GM23248 (cell line): ENCODE results near the gene GSC2. TPM values are rescaled to one million over a fixed set of nuclear protein-coding genes. Genes with fewer than 3 reads are reported as not detected.

Source experiments
- DNase-seq: peaks from one replicate; pipeline ENCODE4 v3.0.0-alpha.2; 2015
- H2AFZ ChIP-seq: fragments of 200-600 bp; sonication (generic); 2 replicates; pipeline ENCODE4 v1.6.1; 2016; ENCODE audit warnings: antibody characterized with exemption
- H3F3A ChIP-seq: fragments of 200-600 bp; sonication (generic); 2 replicates; pipeline ENCODE4 v1.6.1; 2016; ENCODE audit warnings: mild to moderate bottlenecking, antibody characterized with exemption, mixed run types; ENCODE audit not compliant: insufficient read depth
- H3K27ac ChIP-seq: fragments of 200-600 bp; sonication (generic); 2 replicates; pipeline ENCODE4 v1.5.1; 2016; ENCODE audit warnings: mild to moderate bottlenecking
- H3K27me3 ChIP-seq: fragments of 200-600 bp; sonication (generic); replicated peaks from 2 replicates; pipeline ENCODE4 v1.6.1; 2016; ENCODE audit warnings: mild to moderate bottlenecking; ENCODE audit not compliant: insufficient read depth
- H3K36me3 ChIP-seq: fragments of 200-600 bp; sonication (generic); 2 replicates; pipeline ENCODE4 v1.6.1; 2016; ENCODE audit warnings: low read depth, mild to moderate bottlenecking
- H3K4me1 ChIP-seq: fragments of 200-600 bp; sonication (generic); 2 replicates; pipeline ENCODE4 v1.6.1; 2016; ENCODE audit warnings: mild to moderate bottlenecking; ENCODE audit not compliant: insufficient read depth
- H3K4me2 ChIP-seq: fragments of 200-600 bp; sonication (generic); one replicate; pipeline ENCODE4 v1.6.1; 2016; ENCODE audit warnings: mild to moderate bottlenecking; ENCODE audit not compliant: unreplicated experiment
- H3K4me3 ChIP-seq: fragments of 200-600 bp; sonication (generic); 2 replicates; pipeline ENCODE4 v1.5.1; 2016; ENCODE audit warnings: mild to moderate bottlenecking
- H3K79me2 ChIP-seq: fragments of 200-600 bp; sonication (generic); 2 replicates; pipeline ENCODE4 v1.6.1; 2016; ENCODE audit warnings: mild to moderate bottlenecking; ENCODE audit not compliant: insufficient read depth
- H3K9ac ChIP-seq: fragments of 200-600 bp; sonication (generic); 2 replicates; pipeline ENCODE4 v1.6.1; 2016; ENCODE audit warnings: mild to moderate bottlenecking
- H3K9me2 ChIP-seq: fragments of 200-600 bp; sonication (generic); 2 replicates; pipeline ENCODE4 v1.6.1; 2016; ENCODE audit warnings: mixed run types, mild to moderate bottlenecking, moderate library complexity; ENCODE audit not compliant: insufficient read depth
- H3K9me3 ChIP-seq: fragments of 200-600 bp; sonication (generic); one replicate; pipeline ENCODE4 v1.6.1; 2017; ENCODE audit warnings: low read depth
- H4K20me1 ChIP-seq: fragments of 200-600 bp; sonication (generic); 2 replicates; pipeline ENCODE4 v1.6.0; 2016; ENCODE audit not compliant: insufficient read depth
- EZH2 ChIP-seq: fragments of 200-600 bp; sonication (generic); IDR thresholded peaks from 2 replicates; pipeline ENCODE4 v1.6.1; 2018; ENCODE audit warnings: antibody characterized with exemption, mild to moderate bottlenecking; ENCODE audit not compliant: insufficient read depth, poor library complexity, severe bottlenecking
- EZH2phosphoT487 ChIP-seq: fragments of 200-600 bp; sonication (generic); IDR thresholded peaks from 2 replicates; pipeline ENCODE4 v1.6.1; 2018; ENCODE audit warnings: antibody characterized with exemption, moderate library complexity, mild to moderate bottlenecking, low read depth; ENCODE audit not compliant: insufficient read depth
- WGBS, 2 experiments: methylation state at CpG; one replicate each; pipeline ENCODE4 v1.1.6; 2015 to 2017; ENCODE audit warnings: low lambda C conversion rate in 2 of 2, low coverage in 1 of 2; ENCODE audit errors: missing lambda C conversion rate in 2 of 2; 5-methylcytosine and 5-hydroxymethylcytosine counted together
- in situ Hi-C: fragments of 300-500 bp; cut with MboI; formaldehyde crosslinking; loops from 2 replicates; pipeline ENCODE4 v1.15.0; 2020
- polyA plus RNA-seq: library from polyadenylated mRNA; unstranded; fragments of >200 nt; fragmentation: Nextera tagmentation; extraction: Ambion mirVana; gene quantifications from 2 replicates; pipeline ENCODE4 v1.2.1, GENCODE V29; 2016
- total RNA-seq: library from RNA; depleted of rRNA; stranded (reverse); fragments of >200 nt; shearing (Covaris generic); gene quantifications from 2 replicates; pipeline ENCODE4 v1.2.3, GENCODE V29; 2014

Gene GSC2
- total and polyA plus RNA-seq, 2 experiments from 2014 or later, result not detected

DNA sequence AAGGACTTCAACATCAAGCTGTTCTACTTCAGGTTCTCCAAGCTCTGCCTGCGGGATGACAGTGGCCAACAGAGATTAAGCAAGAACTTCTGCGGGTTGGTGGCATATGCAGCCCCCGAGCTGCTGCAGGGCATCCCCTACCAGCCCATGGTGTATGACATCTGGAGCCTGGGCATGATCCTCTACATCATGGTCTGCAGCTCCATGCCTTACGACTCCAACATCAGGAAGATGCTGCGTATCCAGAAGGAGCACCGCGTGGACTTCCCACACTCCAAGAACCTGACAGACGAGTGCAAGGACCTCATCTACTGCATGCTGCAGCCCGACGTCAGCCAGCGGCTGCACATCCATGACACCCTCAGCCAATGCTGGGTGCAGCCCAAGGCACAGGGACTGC lies 25.1 kb downstream of the GSC2 start:
- in situ Hi-C loops, result no loop called here

GRCh38 chr22:19124377-19124776 lies 25.7 kb downstream of the GSC2 start:
- peaks cover 23% of the 10 kb centered on the region for H3K79me2 ChIP-seq
- 54 to 64% methylated on average over 4 of the region's 4 CpGs for WGBS, 2 experiments
- no peak overlapping the region for H3K9ac ChIP-seq
- no peak for DNase-seq
- no peaks in the 10 kb centered on the region for H3K9me3 ChIP-seq
- no peak for TF ChIP-seq EZH2phosphoT487
- TF ChIP-seq EZH2, result no peak
- no peak overlapping the region for H3K4me3 ChIP-seq
- no peaks in the 10 kb centered on the region for H3K27me3 ChIP-seq
- no peak overlapping the region for H3K4me2 ChIP-seq
- no peaks in the 10 kb centered on the region for H3K36me3 ChIP-seq
- H3F3A ChIP-seq, result no peaks in the 10 kb centered on the region
- H3K4me1 ChIP-seq, result peaks cover 9% of the 10 kb centered on the region; the same call in 1 of the 2 replicates
- in situ Hi-C loops, result no loop called here
- H2AFZ ChIP-seq, result no peak overlapping the region
- no peak overlapping the region for H3K27ac ChIP-seq
- H4K20me1 ChIP-seq, result 0 out of 2 replicates have a peak, but pooled peaks cover 4% of the 10 kb centered on the region
- H3K9me2 ChIP-seq, result no peaks in the 10 kb centered on the region

More for the DNA sequence above, 25.1 kb downstream of the GSC2 start:
- Histone ChIP-seq H3K9ac (no peak overlapping the region), H3K4me3 (no peak overlapping the region), H3F3A (no peaks in the 10 kb centered on the region), H4K20me1 (0 out of 2 replicates have a peak, but pooled peaks cover 4% of the 10 kb centered on the region), H3K4me1 (peaks cover 9% of the 10 kb centered on the region; the same call in 1 of the 2 replicates), H3K27me3 (no peaks in the 10 kb centered on the region), H3K9me2 (no peaks in the 10 kb centered on the region), H3K79me2 (peaks cover 17% of the 10 kb centered on the region), H3K36me3 (no peaks in the 10 kb centered on the region), H3K9me3 (no peaks in the 10 kb centered on the region), H2AFZ (no peak overlapping the region), H3K4me2 (no peak overlapping the region), H3K27ac (no peak overlapping the region)
- DNase-seq, result no peak
- TF ChIP-seq EZH2phosphoT487, result no peak
- WGBS, 2 experiments, result 90 to 92% methylated on average over 11 of the region's 11 CpGs

- Histone ChIP-seq H3K27ac (no peak overlapping the region), H3K4me2 (no peak overlapping the region), H3F3A (no peaks in the 10 kb centered on the region), H4K20me1 (0 out of 2 replicates have a peak, but pooled peaks cover 4% of the 10 kb centered on the region), H3K9ac (no peak overlapping the region), H3K27me3 (no peaks in the 10 kb centered on the region), H3K4me3 (no peak overlapping the region), H3K9me3 (no peaks in the 10 kb centered on the region), H3K9me2 (no peaks in the 10 kb centered on the region), H3K36me3 (no peaks in the 10 kb centered on the region), H3K79me2 (peaks cover 28% of the 10 kb centered on the region), H2AFZ (no peak overlapping the region), H3K4me1 (peaks cover 9% of the 10 kb centered on the region; the same call in 1 of the 2 replicates)
- WGBS, 2 experiments, result 73 to 74% methylated on average over 4 of the region's 4 CpGs
- in situ Hi-C loops, result no loop called here
- TF ChIP-seq EZH2, result no peak
- no peak for TF ChIP-seq EZH2phosphoT487
- no peak for DNase-seq
These were observed 26.2 kb downstream of the GSC2 start for GRCh38 chr22:19123936-19124335.

GRCh38 chr22:19122752-19123492 lies 27.2 kb downstream of the GSC2 start:
- Histone ChIP-seq H4K20me1 (0 out of 2 replicates have a peak, but pooled peaks cover 4% of the 10 kb centered on the region), H3K9me2 (no peaks in the 10 kb centered on the region), H3K27me3 (no peaks in the 10 kb centered on the region), H3K4me2 (peak overlapping the region; percentile 81), H2AFZ (peak overlapping the region; percentile 95), H3K27ac (no peak overlapping the region), H3K9me3 (no peaks in the 10 kb centered on the region), H3K4me3 (peak overlapping the region; percentile 92), H3K4me1 (peaks cover 9% of the 10 kb centered on the region; the same call in 1 of the 2 replicates), H3K79me2 (peaks cover 38% of the 10 kb centered on the region), H3K9ac (peak overlapping the region; percentile 90), H3K36me3 (no peaks in the 10 kb centered on the region), H3F3A (no peaks in the 10 kb centered on the region)
- WGBS, 2 experiments, result 33 to 35% methylated on average over 21 to 27 of the region's 27 CpGs
- in situ Hi-C loops, result no loop called here
- DNase-seq, result peak; percentile 30
- TF ChIP-seq EZH2phosphoT487 (no peak), EZH2 (no peak)
